Measurements from ENCODE around the gene HOXB6.
A peak's percentile ranks its signal among the peaks of the same experiment; 100 is the strongest.

Gene HOXB6

DNA sequence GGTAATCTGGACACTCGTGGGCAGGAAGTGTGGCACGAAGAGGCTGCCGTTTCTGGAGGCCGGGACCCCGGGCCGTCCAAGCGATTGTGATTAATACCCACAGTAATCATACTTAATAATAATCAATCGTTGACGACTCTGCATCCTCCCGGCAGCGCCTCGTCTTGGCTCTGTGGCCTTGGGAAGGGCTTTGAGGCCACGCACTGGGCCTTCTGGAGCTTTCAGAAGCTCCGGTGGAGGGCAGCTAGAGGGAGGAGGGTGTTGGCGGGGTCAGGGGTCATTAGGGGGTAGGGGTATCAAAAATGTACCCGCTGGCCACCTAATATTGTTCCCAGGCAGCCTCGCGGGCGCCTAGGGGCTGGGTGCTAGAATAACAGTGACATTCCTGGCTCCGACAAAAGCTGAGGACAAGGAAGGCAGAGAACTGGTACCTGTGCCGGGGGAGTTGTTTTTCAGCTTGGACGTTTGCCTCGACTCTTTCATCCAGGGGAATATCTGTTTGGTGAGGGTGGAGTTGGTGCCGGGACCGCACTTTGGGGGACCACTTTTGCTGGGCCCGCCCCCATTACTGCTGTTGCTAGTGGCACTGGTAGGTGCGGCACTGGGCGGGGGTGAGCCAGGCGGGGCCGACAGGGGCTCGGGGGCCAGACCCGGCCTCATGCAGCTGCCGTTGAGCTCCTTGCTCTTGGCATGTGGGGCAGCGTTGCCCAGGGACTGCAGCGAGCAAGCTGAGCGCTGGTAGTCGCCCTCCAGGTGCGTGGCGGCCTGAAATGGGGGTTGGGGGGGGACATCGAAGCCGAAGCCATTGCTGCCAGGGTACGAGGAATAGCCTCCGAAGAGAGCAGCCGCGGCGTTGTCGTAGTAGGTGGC lies 53.0 kb downstream of the HOXB6 start:
- DNase-seq, result no peak

DNA sequence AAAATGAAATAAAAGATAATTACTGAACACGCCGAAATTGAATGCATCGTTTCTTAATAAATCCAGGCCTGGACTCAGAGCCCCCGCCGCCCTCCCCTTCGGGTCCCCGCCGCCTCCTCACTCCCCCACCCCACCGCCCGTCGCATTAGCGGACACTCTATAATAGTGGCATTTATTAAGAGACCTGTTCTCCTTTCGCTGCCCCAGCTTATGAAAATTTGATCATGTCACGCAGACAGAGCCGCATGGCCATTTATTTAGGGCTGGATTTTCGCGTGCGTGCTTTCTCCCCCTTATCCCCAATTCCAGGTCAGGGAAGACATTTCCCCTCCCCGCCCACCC lies 53.6 kb downstream of the HOXB6 start:
- no peak for DNase-seq

DNA sequence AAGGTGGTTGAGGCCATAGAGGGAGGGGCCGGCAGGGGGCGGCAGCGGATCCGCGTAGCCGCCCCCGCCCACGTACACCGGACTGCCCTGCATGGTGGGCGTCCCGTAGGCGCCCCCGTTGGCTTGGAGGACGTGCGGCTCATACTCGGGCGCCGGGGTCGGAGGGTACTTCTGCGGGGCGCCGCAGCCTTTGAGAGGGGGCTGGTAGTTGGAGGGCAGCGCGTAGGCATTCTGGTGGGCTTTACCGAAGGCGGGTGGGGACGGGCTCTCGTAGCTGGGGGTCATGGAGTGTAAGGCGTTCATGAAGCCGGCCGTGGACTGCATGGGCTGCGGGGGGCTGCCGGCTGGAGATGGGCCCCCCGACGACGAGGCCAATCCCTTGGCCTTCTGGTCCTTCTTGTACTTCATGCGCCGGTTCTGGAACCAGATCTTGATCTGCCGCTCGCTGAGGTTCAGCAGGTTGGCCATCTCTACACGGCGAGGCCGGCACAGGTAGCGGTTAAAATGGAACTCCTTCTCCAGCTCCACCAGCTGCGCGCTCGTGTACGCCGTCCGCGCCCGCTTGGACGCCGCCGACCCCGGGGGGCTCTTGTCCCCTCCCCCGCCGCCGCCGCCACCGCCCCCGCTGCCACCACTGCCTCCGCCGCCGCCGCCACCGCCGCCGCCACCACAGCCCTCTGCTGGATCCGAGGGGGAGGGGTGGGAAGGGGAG lies 54.1 kb downstream of the HOXB6 start:
- no peak for DNase-seq

DNA sequence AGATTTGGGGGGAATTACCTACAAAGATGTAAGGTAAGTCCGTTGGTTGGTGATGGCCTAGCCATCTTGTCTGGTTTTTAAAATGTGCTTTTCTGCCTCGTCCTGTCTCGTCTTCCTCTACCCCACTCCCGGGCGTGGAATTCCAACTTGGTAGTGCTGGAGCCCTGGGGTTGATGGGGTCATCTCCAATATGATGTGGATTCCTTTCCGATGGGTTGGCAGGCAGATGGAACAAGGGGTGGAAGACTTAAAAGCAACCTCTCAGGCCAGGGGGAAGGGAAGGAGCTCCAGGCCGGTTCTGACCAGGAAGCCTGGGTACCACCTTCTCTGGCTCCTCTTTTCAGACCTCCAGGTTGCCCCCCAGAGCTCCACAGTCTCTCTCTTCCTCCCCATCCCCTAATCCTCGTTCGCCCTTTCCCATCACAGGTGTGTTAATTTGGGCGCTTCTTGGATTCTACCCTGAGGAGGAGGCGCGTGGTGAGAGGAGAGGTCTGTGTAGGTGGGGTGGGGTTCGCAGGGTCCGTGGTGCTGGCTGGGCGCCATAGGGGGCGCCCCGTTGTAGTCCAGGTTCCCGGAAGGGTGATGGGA lies 54.8 kb downstream of the HOXB6 start:
- no peak for DNase-seq

DNA sequence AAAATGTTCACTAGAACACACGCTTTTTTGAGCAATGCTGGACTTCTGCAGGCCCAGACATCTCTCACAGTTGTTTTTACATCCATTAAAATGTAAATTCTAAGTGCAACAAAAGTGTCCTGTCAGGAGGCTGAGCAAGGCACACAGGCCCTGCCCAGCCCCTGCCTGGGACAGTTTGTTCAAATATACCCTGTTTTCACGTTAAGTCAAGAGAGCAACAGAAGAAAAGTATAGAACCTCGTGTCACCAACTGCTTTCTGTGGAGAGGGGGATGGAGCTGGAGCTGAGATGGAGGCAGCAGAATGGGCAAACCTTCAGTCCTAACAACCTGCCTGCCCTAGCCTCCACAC lies 55.5 kb downstream of the HOXB6 start:
- no peak for DNase-seq

DNA sequence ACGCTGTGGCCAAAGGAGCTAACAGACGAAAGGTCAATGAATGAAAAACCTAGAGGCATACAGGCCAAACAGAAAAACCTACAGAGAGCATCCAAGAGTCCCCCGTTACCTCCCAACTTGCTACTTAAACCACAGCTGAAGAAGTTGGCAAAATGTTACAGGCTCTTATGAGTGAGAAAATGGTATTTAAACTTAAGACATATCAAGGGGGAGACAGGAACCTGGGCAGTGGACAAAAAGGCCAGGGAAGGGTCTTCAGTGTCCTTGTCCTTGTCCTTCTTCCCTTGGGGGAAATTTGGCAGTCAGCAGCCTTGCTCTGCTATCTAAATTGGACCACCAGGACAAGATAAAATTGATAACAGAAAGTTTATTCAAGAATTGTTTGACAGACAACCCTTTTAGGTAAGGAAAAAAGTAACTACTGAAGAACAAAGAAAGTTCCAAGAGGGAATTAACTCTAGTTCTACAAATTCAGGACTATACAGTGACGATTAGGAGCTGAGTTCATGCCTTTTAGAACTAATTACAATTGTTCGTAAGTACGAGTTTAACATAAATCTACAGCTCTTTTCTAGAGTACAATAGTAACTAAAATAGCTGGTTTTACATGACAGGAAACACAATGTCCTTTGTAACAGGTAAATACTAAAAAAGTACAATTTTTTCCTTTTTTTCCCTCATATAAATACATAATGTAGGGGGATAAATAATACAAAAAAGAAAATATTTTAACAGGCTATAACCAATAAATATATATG lies 56.1 kb downstream of the HOXB6 start:
- no peak for DNase-seq

DNA sequence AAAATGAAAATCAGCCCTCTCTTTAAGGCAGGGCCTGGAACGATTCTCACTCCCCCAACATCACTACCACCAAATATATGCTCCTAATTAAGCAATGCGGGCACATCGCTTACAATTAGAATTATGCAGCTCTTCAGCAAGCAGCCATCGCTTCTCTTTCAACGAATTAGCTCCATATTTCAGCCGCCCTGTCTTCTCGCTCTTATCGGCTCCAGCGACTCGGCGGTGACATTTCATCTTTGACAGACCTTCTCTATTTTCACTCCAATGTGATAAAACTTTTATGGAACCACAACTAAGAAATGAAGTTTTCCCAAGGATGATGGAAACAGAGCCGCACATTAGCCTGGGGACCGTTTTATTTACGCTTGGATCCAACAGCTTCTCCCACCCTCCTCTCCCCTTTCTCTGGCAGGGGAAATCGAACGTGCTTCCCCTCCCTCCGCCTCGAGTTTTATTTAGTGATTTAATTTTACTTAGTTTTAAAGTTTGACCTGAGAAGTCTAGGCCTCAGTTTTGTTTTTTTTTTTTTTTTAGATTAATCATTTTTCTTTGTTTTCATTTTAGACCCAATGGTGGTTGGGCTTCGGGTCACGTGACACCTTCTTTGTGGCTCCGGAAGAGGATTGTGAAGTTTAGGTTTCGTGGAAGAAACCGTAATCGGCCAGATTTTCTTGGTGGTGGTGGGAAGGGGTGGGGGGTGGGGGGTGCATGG lies 56.8 kb downstream of the HOXB6 start:
- peak in 1 of 2 experiments; percentile 27 for DNase-seq

DNA sequence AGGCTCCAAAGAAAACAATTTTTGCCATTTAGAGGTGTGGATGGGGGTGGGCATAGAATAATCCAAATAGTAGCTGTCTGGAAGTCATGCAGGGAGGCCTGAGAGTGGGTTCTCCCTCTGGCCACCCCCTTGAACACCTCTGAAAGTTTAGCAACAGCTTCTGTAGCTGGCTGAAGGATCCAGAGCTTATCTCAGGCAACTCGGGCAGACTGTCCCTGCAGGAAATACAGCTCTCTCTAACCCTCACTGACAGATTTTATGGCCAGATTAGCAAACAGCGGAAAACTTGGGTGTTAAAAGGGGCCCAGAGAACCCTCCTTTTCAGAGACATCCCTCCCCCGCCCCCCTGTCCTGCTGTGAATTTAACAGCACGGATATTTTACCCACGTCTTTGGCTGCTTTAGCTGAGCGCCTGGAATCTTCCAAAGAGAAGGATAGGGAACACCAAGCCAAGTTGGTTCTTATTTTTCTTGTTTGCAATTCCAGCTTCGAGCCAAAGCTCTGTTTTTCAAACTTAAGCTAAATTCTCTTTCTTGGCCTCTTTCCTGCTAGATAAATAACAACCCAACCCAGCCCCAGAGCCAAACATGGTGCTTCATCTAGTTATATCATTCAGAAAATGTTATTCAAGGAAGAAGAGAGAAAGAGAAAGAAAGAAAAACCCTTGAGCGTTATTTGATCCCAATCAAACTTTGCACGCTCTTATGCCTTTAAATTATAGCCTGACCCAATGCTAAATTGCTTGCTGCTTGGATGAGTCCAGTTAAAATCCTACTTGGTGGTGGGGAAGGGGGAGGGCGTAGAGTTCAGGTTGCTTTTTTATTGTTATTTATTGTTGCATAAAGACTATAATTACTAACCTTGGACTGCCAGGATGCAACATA lies 57.6 kb downstream of the HOXB6 start:
- DNase-seq, result peak in 1 of 2 experiments; percentile 66

DNA sequence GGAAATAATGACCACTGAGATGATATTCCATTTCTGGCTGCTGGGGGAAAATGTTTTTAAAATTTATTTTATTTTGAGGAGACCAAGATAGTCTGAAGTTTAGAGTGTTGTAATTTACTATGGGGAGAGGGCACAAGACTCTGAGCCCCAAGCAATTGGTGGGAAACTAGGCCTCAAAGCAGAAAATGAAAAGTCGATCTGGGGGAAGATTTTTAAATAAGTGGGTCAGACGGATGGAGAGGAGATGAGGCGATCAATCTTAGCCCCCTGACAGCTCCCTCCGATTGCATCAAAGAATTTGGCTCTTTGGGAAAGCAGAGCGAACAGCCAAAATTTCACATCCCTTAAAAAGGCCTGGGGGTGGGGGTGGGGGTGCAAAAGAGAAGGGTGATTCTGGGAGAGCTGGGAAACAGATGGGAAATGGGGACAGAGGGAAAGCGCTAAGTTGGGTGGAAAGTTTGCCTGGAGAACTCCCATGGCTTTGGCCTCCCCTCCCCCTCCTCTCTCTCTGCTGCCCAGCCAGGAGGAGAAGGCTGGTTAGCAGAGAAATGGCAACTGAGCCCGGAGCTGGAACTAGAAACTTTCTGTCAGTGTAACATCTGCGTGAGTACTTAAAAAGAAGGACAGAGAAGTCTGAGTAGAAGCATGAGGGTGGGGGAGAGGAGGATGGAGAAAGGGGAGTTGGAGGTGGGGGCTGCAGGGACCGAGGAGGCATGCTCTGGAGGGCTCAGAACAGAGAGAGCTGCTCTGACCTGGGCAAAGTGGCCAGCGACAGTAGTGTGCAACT lies 58.5 kb downstream of the HOXB6 start:
- peak; percentile 50 to 77 for DNase-seq

Data from NCI-H446 (cell line).